DND-41 (cell line): ENCODE results near the gene CERS6.

ENCODE experiments used
- EZH2 ChIP-seq: IDR thresholded peaks from 3 replicates; pipeline ENCODE4 v1.6.1; 2012; ENCODE audit warnings: borderline replicate concordance, low read depth, mild to moderate bottlenecking, moderate library complexity, low read length, inconsistent platforms; ENCODE audit not compliant: severe bottlenecking
- TF ChIP-seq, protein P1 (sequence below): IDR thresholded peaks from 2 replicates; pipeline ENCODE4 v1.5.1; 2012; ENCODE audit warnings: borderline replicate concordance, low read length, moderate library complexity, mild to moderate bottlenecking; ENCODE audit not compliant: poor library complexity, severe bottlenecking; ENCODE audit errors: extremely low read depth

DNA sequence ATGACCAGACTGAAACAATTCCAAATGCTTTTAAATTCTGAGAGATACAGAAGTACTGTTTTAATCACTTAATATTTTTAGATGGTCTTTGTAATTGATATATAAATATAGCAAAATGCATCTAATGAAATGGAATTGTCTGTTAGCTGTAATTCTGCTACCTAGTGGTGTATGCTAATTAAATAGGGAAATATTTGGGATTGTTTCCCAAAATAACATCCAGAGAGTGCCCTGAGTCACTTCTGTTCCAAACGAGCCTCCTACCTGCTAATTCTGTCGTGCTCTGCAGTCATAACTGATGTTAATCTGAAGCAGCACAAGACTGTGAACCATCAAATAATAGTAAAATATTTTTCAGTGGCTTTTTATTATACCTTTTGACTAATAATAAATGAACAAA is 274.9 kb downstream of the CERS6 start:
- TF ChIP-seq, protein P1, sequence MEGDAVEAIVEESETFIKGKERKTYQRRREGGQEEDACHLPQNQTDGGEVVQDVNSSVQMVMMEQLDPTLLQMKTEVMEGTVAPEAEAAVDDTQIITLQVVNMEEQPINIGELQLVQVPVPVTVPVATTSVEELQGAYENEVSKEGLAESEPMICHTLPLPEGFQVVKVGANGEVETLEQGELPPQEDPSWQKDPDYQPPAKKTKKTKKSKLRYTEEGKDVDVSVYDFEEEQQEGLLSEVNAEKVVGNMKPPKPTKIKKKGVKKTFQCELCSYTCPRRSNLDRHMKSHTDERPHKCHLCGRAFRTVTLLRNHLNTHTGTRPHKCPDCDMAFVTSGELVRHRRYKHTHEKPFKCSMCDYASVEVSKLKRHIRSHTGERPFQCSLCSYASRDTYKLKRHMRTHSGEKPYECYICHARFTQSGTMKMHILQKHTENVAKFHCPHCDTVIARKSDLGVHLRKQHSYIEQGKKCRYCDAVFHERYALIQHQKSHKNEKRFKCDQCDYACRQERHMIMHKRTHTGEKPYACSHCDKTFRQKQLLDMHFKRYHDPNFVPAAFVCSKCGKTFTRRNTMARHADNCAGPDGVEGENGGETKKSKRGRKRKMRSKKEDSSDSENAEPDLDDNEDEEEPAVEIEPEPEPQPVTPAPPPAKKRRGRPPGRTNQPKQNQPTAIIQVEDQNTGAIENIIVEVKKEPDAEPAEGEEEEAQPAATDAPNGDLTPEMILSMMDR: no peak
- no peak for TF ChIP-seq EZH2
